Caco-2 (cell line): ENCODE results near the gene RNGTT. TPM values are rescaled to one million over a fixed set of nuclear protein-coding genes. Genes with fewer than 3 reads are reported as not detected.

Experiments
- BruUV-seq: library from RNA; stranded (reverse); fragments of 400-500 nt; replicated peaks from 2 replicates; lab custom pipeline; 2021; lab: Mats Ljungman, UMichigan
- CTCF ChIA-PET: fragments of 300-600 bp; sonication (Branson Sonifier 250); formaldehyde crosslinking; loops from one replicate; lab custom pipeline; 2022; ENCODE audit warnings: antibody characterized with exemption; lab: Charles Lee
- POLR2A ChIA-PET: fragments of 300-600 bp; sonication (Branson Sonifier 250); formaldehyde crosslinking; loops from one replicate; lab custom pipeline; 2022; ENCODE audit warnings: antibody characterized with exemption; lab: Charles Lee
- DNase-seq, 2 experiments: peaks; one replicate each; pipeline versions ENCODE4 v3.0.0 to v3.0.0-alpha.2; 2020 to 2022
- H3K27me3 ChIP-seq: replicated peaks from 2 replicates; pipeline ENCODE4 v1.6.0; 2011; ENCODE audit warnings: low read length; ENCODE audit not compliant: control insufficient read depth, insufficient read depth
- H3K36me3 ChIP-seq: 2 replicates; pipeline ENCODE4 v1.5.1; 2011; ENCODE audit warnings: low read length; ENCODE audit not compliant: control insufficient read depth, insufficient read depth
- H3K4me1 ChIP-seq: fragments of 250-450 bp; sonication (Bioruptor Pico); 2 replicates; pipeline ENCODE4 v1.5.1; 2020; ENCODE audit warnings: mild to moderate bottlenecking
- H3K4me3 ChIP-seq: 2 replicates; pipeline ENCODE4 v1.5.1; 2011; ENCODE audit warnings: low read depth, mild to moderate bottlenecking, control low read depth, low read length
- H3K9me3 ChIP-seq: fragments of 250-450 bp; sonication (Bioruptor Pico); 2 replicates; pipeline ENCODE4 v1.5.1; 2020; ENCODE audit warnings: mild to moderate bottlenecking, moderate library complexity
- H3K27ac Mint-ChIP-seq: one replicate; pipeline ENCODE4 v1.8.0; 2022; ENCODE audit warnings: mixed read lengths; ENCODE audit not compliant: unreplicated experiment
- H3K27me3 Mint-ChIP-seq: one replicate; pipeline ENCODE4 v1.8.0; 2022; ENCODE audit warnings: mixed read lengths; ENCODE audit not compliant: insufficient read depth, unreplicated experiment
- H3K36me3 Mint-ChIP-seq: one replicate; pipeline ENCODE4 v1.8.0; 2022; ENCODE audit warnings: mild to moderate bottlenecking, mixed read lengths; ENCODE audit not compliant: insufficient read depth, unreplicated experiment
- H3K4me1 Mint-ChIP-seq: one replicate; pipeline ENCODE4 v1.8.0; 2022; ENCODE audit warnings: low read depth, mixed read lengths; ENCODE audit not compliant: unreplicated experiment
- H3K4me3 Mint-ChIP-seq: one replicate; pipeline ENCODE4 v1.8.0; 2022; ENCODE audit warnings: mild to moderate bottlenecking, moderate library complexity, mixed read lengths; ENCODE audit not compliant: unreplicated experiment
- H3K9me3 Mint-ChIP-seq: one replicate; pipeline ENCODE4 v1.8.0; 2022; ENCODE audit warnings: mixed read lengths; ENCODE audit not compliant: unreplicated experiment
- CTCF ChIP-seq, 2 experiments: fragments of 200-600 bp in 1 of 2; IDR thresholded peaks; 1 replicate in 1 of 2; 2 replicates in 1 of 2; pipeline versions ENCODE4 v1.5.1 to v1.8.0; 2011 to 2022; ENCODE audit warnings: antibody characterized with exemption in 1 of 2, control low read depth in 1 of 2, inconsistent platforms in 1 of 2, low read depth in 1 of 2, low read length in 1 of 2, mild to moderate bottlenecking in 1 of 2, moderate library complexity in 1 of 2; ENCODE audit not compliant: insufficient read depth in 1 of 2, severe bottlenecking in 1 of 2, unreplicated experiment in 1 of 2
- intact Hi-C: fragments of 100-400 bp; cut with micrococcal nuclease; formaldehyde crosslinking; loops from one replicate; pipeline ENCODE4 v1.10.0; 2022; ENCODE audit not compliant: unreplicated experiment
- total RNA-seq: library from RNA; stranded (reverse); gene quantifications from 2 replicates; pipeline ENCODE4 v1.2.3, GENCODE V29; 2022

The RNGTT gene
- total RNA-seq, 1 experiment from 2014 or later: 17.7 TPM

- Histone ChIP-seq H3K4me3 (no peak overlapping the region), H3K27me3 (no peaks in the 10 kb centered on the region), H3K36me3 (no peaks in the 10 kb centered on the region), H3K9me3 (no peaks in the 10 kb centered on the region), H3K4me1 (peaks cover 6% of the 10 kb centered on the region)
- ChIA-PET POLR2A (no interaction called here), CTCF (no interaction called here)
- DNase-seq: no peak
- Mint-ChIP-seq H3K9me3 (no peaks in the 10 kb centered on the region), H3K36me3 (no peaks in the 10 kb centered on the region), H3K4me1 (peaks cover 14% of the 10 kb centered on the region), H3K27ac (no peak overlapping the region), H3K27me3 (no peaks in the 10 kb centered on the region), H3K4me3 (no peak overlapping the region)
- no TSS peak for BruUV-seq
- TF ChIP-seq CTCF (IDR thresholded peaks at IDR 0.05; ENCODE audit: insufficient read depth in 1 of 2, low read depth in 1 of 2, low read length in 1 of 2, severe bottlenecking in 1 of 2, unreplicated experiment in 1 of 2): no peak
- intact Hi-C loops: no loop called here
These were observed 120.4 kb downstream of the RNGTT start for GRCh38 chr6:88843040-88843439.

GRCh38 chr6:88842320-88842719 lies 121.1 kb downstream of the RNGTT start:
- ChIA-PET POLR2A (no interaction called here), CTCF (no interaction called here)
- intact Hi-C loops: no loop called here
- no TSS peak for BruUV-seq
- Mint-ChIP-seq H3K27me3 (no peaks in the 10 kb centered on the region), H3K4me1 (peaks cover 14% of the 10 kb centered on the region), H3K27ac (no peak overlapping the region), H3K4me3 (no peak overlapping the region), H3K36me3 (no peaks in the 10 kb centered on the region), H3K9me3 (no peaks in the 10 kb centered on the region)
- Histone ChIP-seq H3K4me3 (no peak overlapping the region), H3K36me3 (no peaks in the 10 kb centered on the region), H3K27me3 (no peaks in the 10 kb centered on the region), H3K4me1 (peaks cover 6% of the 10 kb centered on the region), H3K9me3 (no peaks in the 10 kb centered on the region)
- no peak for TF ChIP-seq CTCF (IDR thresholded peaks at IDR 0.05; ENCODE audit: insufficient read depth in 1 of 2, low read depth in 1 of 2, low read length in 1 of 2, severe bottlenecking in 1 of 2, unreplicated experiment in 1 of 2)
- DNase-seq: no peak

DNA sequence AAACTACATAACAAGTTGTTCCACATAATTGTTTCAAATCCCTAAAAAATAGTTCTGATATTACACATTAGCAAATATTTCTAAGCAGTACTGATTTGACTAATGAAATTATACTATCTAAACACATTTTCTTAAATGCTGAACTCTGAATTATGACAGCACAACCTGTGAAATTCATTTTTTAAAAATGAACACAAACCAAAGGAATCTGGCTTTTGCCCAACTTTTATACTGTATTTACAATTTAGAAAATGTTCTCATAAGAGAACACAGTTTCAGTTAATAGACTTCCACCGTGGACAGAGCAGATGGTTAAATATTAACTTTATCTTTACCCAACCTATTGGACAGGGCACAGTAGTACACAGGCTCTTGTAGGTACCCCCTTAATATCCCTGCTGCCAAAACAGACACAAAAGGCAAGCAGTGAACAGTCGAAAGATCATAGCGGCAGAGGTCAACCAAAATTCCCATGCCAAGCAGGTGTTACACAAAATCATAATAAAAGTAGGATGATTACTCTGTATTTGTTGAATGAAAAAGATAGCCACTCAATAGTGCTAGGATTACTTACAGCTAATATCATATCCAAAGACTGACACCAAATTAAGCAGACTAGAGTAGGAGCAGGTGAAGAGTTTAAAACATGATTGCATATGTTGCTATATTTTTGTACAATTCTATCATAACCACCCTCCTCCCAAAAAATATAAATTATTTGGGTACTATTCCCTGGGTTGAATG lies 122.5 kb downstream of the RNGTT start:
- no peak overlapping the region for H3K27ac Mint-ChIP-seq
- H3K36me3 ChIP-seq: no peaks in the 10 kb centered on the region
- TF ChIP-seq CTCF (IDR thresholded peaks at IDR 0.05; ENCODE audit: insufficient read depth in 1 of 2, low read depth in 1 of 2, low read length in 1 of 2, severe bottlenecking in 1 of 2, unreplicated experiment in 1 of 2): no peak
- H3K36me3 Mint-ChIP-seq: no peaks in the 10 kb centered on the region
- DNase-seq: peak in 1 of 2 experiments; percentile 4
- no TSS peak for BruUV-seq
- H3K4me3 Mint-ChIP-seq: no peak overlapping the region
- peaks cover 6% of the 10 kb centered on the region for H3K4me1 ChIP-seq
- ChIA-PET POLR2A (no interaction called here), CTCF (no interaction called here)
- intact Hi-C loops: no loop called here
- peaks cover 14% of the 10 kb centered on the region for H3K4me1 Mint-ChIP-seq
- H3K9me3 ChIP-seq: no peaks in the 10 kb centered on the region
- H3K27me3 Mint-ChIP-seq: no peaks in the 10 kb centered on the region
- no peaks in the 10 kb centered on the region for H3K9me3 Mint-ChIP-seq
- H3K27me3 ChIP-seq: no peaks in the 10 kb centered on the region
- no peak overlapping the region for H3K4me3 ChIP-seq
